Measurements from ENCODE around the gene PPP1R3E. TPM values are rescaled to one million over a fixed set of nuclear protein-coding genes. Genes with fewer than 3 reads are reported as not detected.

PPP1R3E gene
- total RNA-seq, 1 experiment from 2014 or later: 3.9 TPM

GRCh38 chr14:23299211-23299957 lies 3.3 kb downstream of the PPP1R3E start:
- H4K20me1 ChIP-seq (ENCODE audit: control insufficient read depth, insufficient read depth, insufficient read length): no peaks in the 10 kb centered on the region
- H4K5ac ChIP-seq (ENCODE audit: insufficient read length, low read depth, low read length): no peak overlapping the region
- no peaks in the 10 kb centered on the region; a peak in 1 of 5 replicates for H3K9me3 Mint-ChIP-seq
- H3K23ac ChIP-seq (ENCODE audit: insufficient read length, low read depth, low read length): no peak overlapping the region
- peaks cover 0 to 10% (median 0%) of the 10 kb centered on the region in 3 experiments; a peak in 1 of 7 replicates for H3K36me3 Mint-ChIP-seq (ENCODE audit: insufficient read depth in 1 of 3, low read depth in 3 of 3)
- no peak overlapping the region for H3K4ac ChIP-seq (ENCODE audit: low read depth, low read length)
- no peaks in the 10 kb centered on the region for H3K79me1 ChIP-seq (ENCODE audit: insufficient read depth, low read depth, low read length, poor library complexity, severe bottlenecking)
- H2BK12ac ChIP-seq (ENCODE audit: insufficient read length, low read depth, low read length): no peak overlapping the region
- H2AK5ac ChIP-seq (ENCODE audit: insufficient read length, low read length): no peak overlapping the region
- H2BK20ac ChIP-seq (ENCODE audit: low read depth, low read length, poor library complexity, severe bottlenecking): no peak overlapping the region
- H4K8ac ChIP-seq (replicated peaks; ENCODE audit: insufficient read length, low read depth, low read length): no peak overlapping the region
- no peak for DNase-seq
- no peak overlapping the region for H3K27ac ChIP-seq (ENCODE audit: insufficient read length, low read depth, low read length)
- TF ChIP-seq, protein P1, sequence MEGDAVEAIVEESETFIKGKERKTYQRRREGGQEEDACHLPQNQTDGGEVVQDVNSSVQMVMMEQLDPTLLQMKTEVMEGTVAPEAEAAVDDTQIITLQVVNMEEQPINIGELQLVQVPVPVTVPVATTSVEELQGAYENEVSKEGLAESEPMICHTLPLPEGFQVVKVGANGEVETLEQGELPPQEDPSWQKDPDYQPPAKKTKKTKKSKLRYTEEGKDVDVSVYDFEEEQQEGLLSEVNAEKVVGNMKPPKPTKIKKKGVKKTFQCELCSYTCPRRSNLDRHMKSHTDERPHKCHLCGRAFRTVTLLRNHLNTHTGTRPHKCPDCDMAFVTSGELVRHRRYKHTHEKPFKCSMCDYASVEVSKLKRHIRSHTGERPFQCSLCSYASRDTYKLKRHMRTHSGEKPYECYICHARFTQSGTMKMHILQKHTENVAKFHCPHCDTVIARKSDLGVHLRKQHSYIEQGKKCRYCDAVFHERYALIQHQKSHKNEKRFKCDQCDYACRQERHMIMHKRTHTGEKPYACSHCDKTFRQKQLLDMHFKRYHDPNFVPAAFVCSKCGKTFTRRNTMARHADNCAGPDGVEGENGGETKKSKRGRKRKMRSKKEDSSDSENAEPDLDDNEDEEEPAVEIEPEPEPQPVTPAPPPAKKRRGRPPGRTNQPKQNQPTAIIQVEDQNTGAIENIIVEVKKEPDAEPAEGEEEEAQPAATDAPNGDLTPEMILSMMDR (conservative IDR thresholded peaks at IDR 0.05): no peak; the same call in 2 of the 3 replicates
- no peaks in the 10 kb centered on the region for H3K4me1 ChIP-seq (ENCODE audit: insufficient read depth, low read length)
- H2AFZ ChIP-seq (ENCODE audit: low read length): no peak overlapping the region
- no CpG with 5 or more reads among the region's 2 CpGs for WGBS (ENCODE audit: extremely low coverage, insufficient read length, low lambda C conversion rate)
- H3K4me2 ChIP-seq (ENCODE audit: insufficient read depth, insufficient read length, low read length): no peak overlapping the region
- H3K27ac Mint-ChIP-seq: no peak overlapping the region
- H3T11ph ChIP-seq (ENCODE audit: low read length): no peak overlapping the region
- no peaks in the 10 kb centered on the region for H3K9me3 ChIP-seq (ENCODE audit: control insufficient read depth, low read depth, low read length)
- peaks cover 17% of the 10 kb centered on the region for H3K23me2 ChIP-seq (ENCODE audit: insufficient read length, low read depth, low read length, poor library complexity, severe bottlenecking)
- no peak overlapping the region for H3K56ac ChIP-seq (ENCODE audit: insufficient read length, low read depth, low read length)
- no peak overlapping the region for H3K18ac ChIP-seq (ENCODE audit: insufficient read length, low read depth, low read length)
- H3K27me3 ChIP-seq (ENCODE audit: insufficient read depth, low read length): peaks cover 26% of the 10 kb centered on the region
- H4K91ac ChIP-seq (ENCODE audit: insufficient read length, low read depth, low read length): no peak overlapping the region
- no peak overlapping the region for H2BK120ac ChIP-seq (ENCODE audit: low read depth, low read length, poor library complexity, severe bottlenecking)
- no peak overlapping the region for H3K9ac ChIP-seq (ENCODE audit: extremely low read depth, insufficient read length, low read length)
- no peak overlapping the region for H2BK5ac ChIP-seq (ENCODE audit: insufficient read length, low read length)
- H3K27me3 Mint-ChIP-seq (ENCODE audit: low read depth): peaks cover 82% of the 10 kb centered on the region
- no peaks in the 10 kb centered on the region for H3K79me2 ChIP-seq (ENCODE audit: insufficient read depth, low read length)
- H3K4me3 Mint-ChIP-seq: no peak overlapping the region; a peak in 1 of 5 replicates
- H3K4me1 Mint-ChIP-seq: peaks cover 15 to 24% of the 10 kb centered on the region in 2 experiments
- H2BK15ac ChIP-seq (ENCODE audit: low read depth, low read length): no peak overlapping the region
- no peak overlapping the region for H3K14ac ChIP-seq (ENCODE audit: insufficient read depth, low read length)

Measured in H9 (cell line).